G401.6 (cell line): ENCODE data around the gene LRRC73.
"Not testable (repeated sequence)": the region's sequence is repeated elsewhere in the genome, so short reads cannot be mapped to it uniquely, and the experiment has no call there.

Experiments
- FAIRE-seq: peaks from 2 replicates; lab custom pipeline; 2012; peaks lifted over from hg19 to GRCh38; lab: Jason Lieb, UNC

The LRRC73 gene

GRCh38 chr6:43460032-43460431, 50.1 kb downstream of the LRRC73 start:
- FAIRE-seq, result no peak

GRCh38 chr6:43459535-43459934, 50.6 kb downstream of the LRRC73 start:
- FAIRE-seq, result no peak

GRCh38 chr6:43458154-43458553, 52.0 kb downstream of the LRRC73 start:
- FAIRE-seq, result not testable (repeated sequence)

DNA sequence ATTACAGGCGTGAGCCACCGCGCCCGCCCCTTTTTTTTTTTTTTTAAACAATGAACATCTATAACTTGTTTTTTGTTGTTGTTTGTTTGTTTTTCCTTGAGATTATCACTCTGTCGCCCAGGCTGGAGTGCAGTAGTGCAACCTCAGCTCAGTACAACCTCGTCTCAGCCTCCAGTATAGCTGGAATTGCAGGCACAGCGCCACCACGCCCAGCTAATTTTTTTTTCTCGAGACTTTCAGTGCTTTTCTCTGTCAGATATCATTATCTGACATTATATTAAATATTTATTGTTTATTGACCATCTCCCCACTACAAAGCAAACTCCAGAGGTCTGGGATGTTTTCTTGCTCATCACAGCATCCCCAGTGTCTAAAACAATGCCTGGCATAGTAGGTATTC, 52.5 kb downstream of the LRRC73 start:
- FAIRE-seq, result no peak
